ENCODE measurements around the gene FAM118B.
"Not testable (repeated sequence)": the region's sequence is repeated elsewhere in the genome, so short reads cannot be mapped to it uniquely, and the experiment has no call there.

Gene FAM118B

DNA sequence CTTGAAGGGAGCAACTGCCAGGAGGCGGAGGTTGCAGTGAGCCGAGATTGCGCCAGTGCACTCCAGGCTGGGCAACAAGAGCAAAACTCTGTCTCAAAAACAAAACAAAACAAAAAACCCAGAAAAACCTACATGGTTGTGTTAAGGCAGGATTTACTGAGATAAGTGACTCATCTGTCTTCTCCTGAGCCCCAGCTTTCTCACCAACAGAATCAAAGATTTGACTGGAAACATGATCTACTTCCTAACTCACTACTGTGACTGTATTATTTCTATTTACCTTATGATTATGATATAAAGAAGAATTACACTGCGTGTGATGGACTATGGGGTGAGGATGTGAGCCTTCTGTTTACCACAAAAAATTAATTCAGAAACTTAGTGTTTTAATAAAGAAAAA, 21.8 kb downstream of the FAM118B start:
- peaks cover 0 to 7% of the 10 kb centered on the region in 2 donors for H3K4me1 ChIP-seq (ENCODE audit: control insufficient read depth in 2 of 2, insufficient read depth in 2 of 2, low read length in 2 of 2)
- H3K4me3 ChIP-seq (ENCODE audit: low read length in 2 of 2), result no peak overlapping the region
- no peak overlapping the region for H3K9ac ChIP-seq (ENCODE audit: low read depth in 1 of 2, low read length in 2 of 2)
- H3K9me3 ChIP-seq (ENCODE audit: control insufficient read depth in 2 of 2, low read length in 2 of 2), result no peaks in the 10 kb centered on the region
- no peak overlapping the region for H3K27ac ChIP-seq (ENCODE audit: low read depth in 2 of 2, low read length in 2 of 2)
- H3K36me3 ChIP-seq (ENCODE audit: control insufficient read depth in 2 of 2, insufficient read depth in 2 of 2, low read length in 2 of 2), result peaks cover 12 to 34% of the 10 kb centered on the region in 2 donors
- H3K27me3 ChIP-seq (ENCODE audit: control insufficient read depth in 2 of 2, insufficient read depth in 2 of 2, low read length in 2 of 2), result no peaks in the 10 kb centered on the region

- Histone ChIP-seq H3K36me3 (ENCODE audit: control insufficient read depth in 2 of 2, insufficient read depth in 2 of 2, low read length in 2 of 2) (peaks cover 24 to 43% of the 10 kb centered on the region in 2 donors), H3K4me1 (ENCODE audit: control insufficient read depth in 2 of 2, insufficient read depth in 2 of 2, low read length in 2 of 2) (no peaks in the 10 kb centered on the region), H3K9ac (ENCODE audit: low read depth in 1 of 2, low read length in 2 of 2) (no peak overlapping the region), H3K4me3 (ENCODE audit: low read length in 2 of 2) (no peak overlapping the region), H3K27ac (ENCODE audit: low read depth in 2 of 2, low read length in 2 of 2) (no peak overlapping the region), H3K27me3 (ENCODE audit: control insufficient read depth in 2 of 2, insufficient read depth in 2 of 2, low read length in 2 of 2) (no peaks in the 10 kb centered on the region), H3K9me3 (ENCODE audit: control insufficient read depth in 2 of 2, low read length in 2 of 2) (no peaks in the 10 kb centered on the region)
Measured at GRCh38 chr11:126246636-126247035, 35.1 kb downstream of the FAM118B start.

GRCh38 chr11:126253265-126253664, 41.7 kb downstream of the FAM118B start:
- Histone ChIP-seq H3K4me3 (ENCODE audit: low read length in 2 of 2) (no peak overlapping the region), H3K27me3 (ENCODE audit: control insufficient read depth in 2 of 2, insufficient read depth in 2 of 2, low read length in 2 of 2) (no peaks in the 10 kb centered on the region), H3K4me1 (ENCODE audit: control insufficient read depth in 2 of 2, insufficient read depth in 2 of 2, low read length in 2 of 2) (no peaks in the 10 kb centered on the region), H3K9me3 (ENCODE audit: control insufficient read depth in 2 of 2, low read length in 2 of 2) (no peaks in the 10 kb centered on the region), H3K36me3 (ENCODE audit: control insufficient read depth in 2 of 2, insufficient read depth in 2 of 2, low read length in 2 of 2) (peaks cover 34 to 47% of the 10 kb centered on the region in 2 donors), H3K27ac (ENCODE audit: low read depth in 2 of 2, low read length in 2 of 2) (no peak overlapping the region), H3K9ac (ENCODE audit: low read depth in 1 of 2, low read length in 2 of 2) (no peak overlapping the region)

- Histone ChIP-seq H3K4me3 (ENCODE audit: low read length in 2 of 2) (no peak overlapping the region), H3K27ac (ENCODE audit: low read depth in 2 of 2, low read length in 2 of 2) (no peak overlapping the region), H3K9me3 (ENCODE audit: control insufficient read depth in 2 of 2, low read length in 2 of 2) (no peaks in the 10 kb centered on the region), H3K9ac (ENCODE audit: low read depth in 1 of 2, low read length in 2 of 2) (no peak overlapping the region), H3K36me3 (ENCODE audit: control insufficient read depth in 2 of 2, insufficient read depth in 2 of 2, low read length in 2 of 2) (peaks cover 37 to 47% of the 10 kb centered on the region in 2 donors), H3K4me1 (ENCODE audit: control insufficient read depth in 2 of 2, insufficient read depth in 2 of 2, low read length in 2 of 2) (no peaks in the 10 kb centered on the region), H3K27me3 (ENCODE audit: control insufficient read depth in 2 of 2, insufficient read depth in 2 of 2, low read length in 2 of 2) (no peaks in the 10 kb centered on the region)
Measured at GRCh38 chr11:126254819-126255218, 43.2 kb downstream of the FAM118B start.

DNA sequence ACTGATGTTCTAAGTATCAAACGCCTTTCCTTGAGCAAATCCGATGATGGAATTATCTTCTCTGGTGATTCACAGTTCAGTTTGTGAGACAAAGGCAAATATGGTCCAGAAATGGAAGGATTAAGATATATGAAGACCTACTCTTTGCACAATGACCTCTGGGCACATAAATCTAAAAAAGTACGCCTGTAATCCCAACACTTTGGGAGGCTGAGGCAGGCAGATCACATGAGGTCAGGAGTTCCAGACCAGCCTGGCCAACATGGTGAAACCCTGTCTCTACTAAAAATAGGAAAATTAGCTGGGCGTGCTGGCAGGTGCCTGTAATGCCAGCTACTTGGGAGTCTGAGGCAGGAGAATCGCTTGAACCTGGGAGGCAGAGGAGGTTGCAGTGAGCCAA, 43.9 kb downstream of the FAM118B start:
- peaks cover 37 to 47% of the 10 kb centered on the region in 2 donors for H3K36me3 ChIP-seq (ENCODE audit: control insufficient read depth in 2 of 2, insufficient read depth in 2 of 2, low read length in 2 of 2)
- H3K27me3 ChIP-seq (ENCODE audit: control insufficient read depth in 2 of 2, insufficient read depth in 2 of 2, low read length in 2 of 2); H3K9me3 ChIP-seq (ENCODE audit: control insufficient read depth in 2 of 2, low read length in 2 of 2); H3K4me3 ChIP-seq (ENCODE audit: low read length in 2 of 2); H3K27ac ChIP-seq (ENCODE audit: low read depth in 2 of 2, low read length in 2 of 2); H3K9ac ChIP-seq (ENCODE audit: low read depth in 1 of 2, low read length in 2 of 2); H3K4me1 ChIP-seq (ENCODE audit: control insufficient read depth in 2 of 2, insufficient read depth in 2 of 2, low read length in 2 of 2): not testable (repeated sequence)

DNA sequence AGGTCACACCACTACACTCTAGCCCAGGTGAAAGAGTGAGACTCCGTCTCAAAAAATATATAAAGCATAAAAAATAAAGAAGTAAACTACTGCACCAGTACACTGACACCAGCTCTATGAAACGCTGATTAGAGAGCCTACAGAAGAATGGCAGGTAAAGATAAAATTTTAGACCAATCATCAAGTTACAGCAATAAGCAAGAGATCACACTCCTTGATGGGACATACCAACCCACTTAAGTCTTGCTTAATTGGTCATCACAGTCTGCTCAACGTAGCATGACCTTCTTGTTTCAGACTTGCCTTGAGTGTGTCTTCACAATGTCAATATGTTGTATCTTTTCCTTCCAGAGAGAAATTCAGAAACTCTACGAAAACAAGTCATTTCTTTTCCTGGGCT, 44.6 kb downstream of the FAM118B start:
- H3K27ac ChIP-seq (ENCODE audit: low read depth in 2 of 2, low read length in 2 of 2), result no peak overlapping the region
- H3K27me3 ChIP-seq (ENCODE audit: control insufficient read depth in 2 of 2, insufficient read depth in 2 of 2, low read length in 2 of 2), result no peaks in the 10 kb centered on the region
- peaks cover 41 to 49% of the 10 kb centered on the region in 2 donors for H3K36me3 ChIP-seq (ENCODE audit: control insufficient read depth in 2 of 2, insufficient read depth in 2 of 2, low read length in 2 of 2)
- H3K9me3 ChIP-seq (ENCODE audit: control insufficient read depth in 2 of 2, low read length in 2 of 2), result no peaks in the 10 kb centered on the region
- no peak overlapping the region for H3K9ac ChIP-seq (ENCODE audit: low read depth in 1 of 2, low read length in 2 of 2)
- no peaks in the 10 kb centered on the region for H3K4me1 ChIP-seq (ENCODE audit: control insufficient read depth in 2 of 2, insufficient read depth in 2 of 2, low read length in 2 of 2)
- no peak overlapping the region for H3K4me3 ChIP-seq (ENCODE audit: low read length in 2 of 2)

- Histone ChIP-seq H3K27ac (ENCODE audit: low read depth in 2 of 2, low read length in 2 of 2) (no peak overlapping the region), H3K4me3 (ENCODE audit: low read length in 2 of 2) (no peak overlapping the region), H3K9ac (ENCODE audit: low read depth in 1 of 2, low read length in 2 of 2) (no peak overlapping the region), H3K9me3 (ENCODE audit: control insufficient read depth in 2 of 2, low read length in 2 of 2) (no peaks in the 10 kb centered on the region), H3K27me3 (ENCODE audit: control insufficient read depth in 2 of 2, insufficient read depth in 2 of 2, low read length in 2 of 2) (no peaks in the 10 kb centered on the region), H3K4me1 (ENCODE audit: control insufficient read depth in 2 of 2, insufficient read depth in 2 of 2, low read length in 2 of 2) (no peaks in the 10 kb centered on the region), H3K36me3 (ENCODE audit: control insufficient read depth in 2 of 2, insufficient read depth in 2 of 2, low read length in 2 of 2) (peaks cover 44 to 53% of the 10 kb centered on the region in 2 donors)
Measured at GRCh38 chr11:126257144-126257543, 45.6 kb downstream of the FAM118B start.

- H3K9me3 ChIP-seq (ENCODE audit: control insufficient read depth in 2 of 2, low read length in 2 of 2), result no peaks in the 10 kb centered on the region
- no peak overlapping the region for H3K4me3 ChIP-seq (ENCODE audit: low read length in 2 of 2)
- no peak overlapping the region for H3K9ac ChIP-seq (ENCODE audit: low read depth in 1 of 2, low read length in 2 of 2)
- no peak overlapping the region for H3K27ac ChIP-seq (ENCODE audit: low read depth in 2 of 2, low read length in 2 of 2)
- no peaks in the 10 kb centered on the region for H3K4me1 ChIP-seq (ENCODE audit: control insufficient read depth in 2 of 2, insufficient read depth in 2 of 2, low read length in 2 of 2)
- H3K27me3 ChIP-seq (ENCODE audit: control insufficient read depth in 2 of 2, insufficient read depth in 2 of 2, low read length in 2 of 2), result no peaks in the 10 kb centered on the region
- peaks cover 48 to 57% of the 10 kb centered on the region in 2 donors for H3K36me3 ChIP-seq (ENCODE audit: control insufficient read depth in 2 of 2, insufficient read depth in 2 of 2, low read length in 2 of 2)
Measured at GRCh38 chr11:126257764-126258163, 46.2 kb downstream of the FAM118B start.

DNA sequence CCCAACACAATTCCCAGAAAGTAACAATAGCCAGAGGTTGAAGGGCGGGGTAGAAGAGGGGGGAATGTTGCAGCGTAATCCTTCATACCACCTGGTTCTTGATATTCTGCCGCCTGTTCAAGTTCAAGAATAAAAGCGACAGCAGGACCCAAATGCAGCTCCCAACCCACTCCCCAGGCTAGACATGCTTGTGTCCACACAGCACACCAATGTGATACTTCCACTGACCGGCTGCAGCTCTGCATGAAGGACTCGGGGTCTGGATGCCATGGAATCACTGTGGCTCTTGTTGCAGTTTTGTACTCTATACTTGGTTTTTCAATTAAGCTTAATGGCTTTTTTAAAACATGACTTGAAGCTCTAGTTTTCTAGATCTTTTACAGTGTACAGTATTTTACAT, 50.6 kb downstream of the FAM118B start:
- Histone ChIP-seq H3K4me3 (ENCODE audit: low read length in 2 of 2) (no peak overlapping the region), H3K27ac (ENCODE audit: low read depth in 2 of 2, low read length in 2 of 2) (no peak overlapping the region), H3K9ac (ENCODE audit: low read depth in 1 of 2, low read length in 2 of 2) (no peak overlapping the region), H3K27me3 (ENCODE audit: control insufficient read depth in 2 of 2, insufficient read depth in 2 of 2, low read length in 2 of 2) (no peaks in the 10 kb centered on the region), H3K9me3 (ENCODE audit: control insufficient read depth in 2 of 2, low read length in 2 of 2) (no peaks in the 10 kb centered on the region), H3K36me3 (ENCODE audit: control insufficient read depth in 2 of 2, insufficient read depth in 2 of 2, low read length in 2 of 2) (peaks cover 69 to 72% of the 10 kb centered on the region in 2 donors), H3K4me1 (ENCODE audit: control insufficient read depth in 2 of 2, insufficient read depth in 2 of 2, low read length in 2 of 2) (peaks cover 0 to 1% of the 10 kb centered on the region in 2 donors)

DNA sequence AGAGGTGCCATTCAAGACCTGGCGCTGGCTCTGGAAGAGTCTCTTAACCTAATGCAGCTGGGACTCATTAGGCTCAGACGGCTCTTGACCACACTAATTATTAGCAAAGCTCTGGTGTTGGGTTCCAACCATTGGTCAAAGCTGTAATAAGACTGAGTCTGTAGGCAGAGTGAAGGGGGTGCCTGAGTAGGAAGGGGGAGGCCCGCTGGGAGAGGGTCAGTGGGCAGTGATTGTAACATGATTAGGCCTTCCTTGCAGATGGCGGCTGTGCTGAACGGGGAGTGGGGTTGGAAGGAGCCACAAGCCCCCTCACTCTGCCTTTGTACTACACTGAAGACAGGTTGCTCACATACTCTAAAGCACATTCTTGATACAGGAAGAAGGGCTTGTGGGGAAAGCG, 51.9 kb downstream of the FAM118B start:
- peaks cover 64% of the 10 kb centered on the region in 2 donors for H3K36me3 ChIP-seq (ENCODE audit: control insufficient read depth in 2 of 2, insufficient read depth in 2 of 2, low read length in 2 of 2)
- H3K27ac ChIP-seq (ENCODE audit: low read depth in 2 of 2, low read length in 2 of 2), result no peak overlapping the region
- peaks cover 6 to 9% of the 10 kb centered on the region in 2 donors for H3K4me1 ChIP-seq (ENCODE audit: control insufficient read depth in 2 of 2, insufficient read depth in 2 of 2, low read length in 2 of 2)
- no peaks in the 10 kb centered on the region for H3K9me3 ChIP-seq (ENCODE audit: control insufficient read depth in 2 of 2, low read length in 2 of 2)
- H3K4me3 ChIP-seq (ENCODE audit: low read length in 2 of 2), result no peak overlapping the region
- H3K27me3 ChIP-seq (ENCODE audit: control insufficient read depth in 2 of 2, insufficient read depth in 2 of 2, low read length in 2 of 2), result no peaks in the 10 kb centered on the region
- H3K9ac ChIP-seq (ENCODE audit: low read depth in 1 of 2, low read length in 2 of 2), result no peak overlapping the region

DNA sequence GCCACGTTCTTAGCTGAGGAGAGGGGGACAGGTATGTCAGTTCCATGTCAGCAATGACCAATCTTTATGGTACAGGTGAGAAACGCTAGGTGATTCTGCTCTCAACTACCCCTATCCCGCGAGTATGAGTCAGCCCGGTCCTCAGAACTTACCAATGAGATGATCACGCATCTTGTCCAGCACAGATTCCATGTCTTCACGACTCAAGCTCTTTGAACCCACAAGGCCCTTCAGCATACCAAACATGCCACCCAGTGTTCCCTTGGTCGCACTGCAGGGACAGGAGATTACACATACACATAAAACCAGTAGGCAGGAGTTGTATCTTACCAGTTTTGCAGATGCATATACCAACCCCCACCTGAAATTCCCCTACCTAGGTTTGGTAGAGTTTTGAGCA, 54.2 kb downstream of the FAM118B start:
- peaks cover 10 to 16% of the 10 kb centered on the region in 2 donors for H3K4me1 ChIP-seq (ENCODE audit: control insufficient read depth in 2 of 2, insufficient read depth in 2 of 2, low read length in 2 of 2)
- no peak overlapping the region for H3K9ac ChIP-seq (ENCODE audit: low read depth in 1 of 2, low read length in 2 of 2)
- H3K27ac ChIP-seq (ENCODE audit: low read depth in 2 of 2, low read length in 2 of 2), result no peak overlapping the region
- no peaks in the 10 kb centered on the region for H3K9me3 ChIP-seq (ENCODE audit: control insufficient read depth in 2 of 2, low read length in 2 of 2)
- no peak overlapping the region for H3K4me3 ChIP-seq (ENCODE audit: low read length in 2 of 2)
- no peaks in the 10 kb centered on the region for H3K27me3 ChIP-seq (ENCODE audit: control insufficient read depth in 2 of 2, insufficient read depth in 2 of 2, low read length in 2 of 2)
- peaks cover 58 to 63% of the 10 kb centered on the region in 2 donors for H3K36me3 ChIP-seq (ENCODE audit: control insufficient read depth in 2 of 2, insufficient read depth in 2 of 2, low read length in 2 of 2)

Data from mucosa of rectum (tissue), 2 donors.